ENCODE measurements around the gene INTS15.
A peak's percentile ranks its signal among the peaks of the same experiment; 100 is the strongest.
"Not testable (repeated sequence)": the region's sequence is repeated elsewhere in the genome, so short reads cannot be mapped to it uniquely, and the experiment has no call there.

INTS15 gene

DNA sequence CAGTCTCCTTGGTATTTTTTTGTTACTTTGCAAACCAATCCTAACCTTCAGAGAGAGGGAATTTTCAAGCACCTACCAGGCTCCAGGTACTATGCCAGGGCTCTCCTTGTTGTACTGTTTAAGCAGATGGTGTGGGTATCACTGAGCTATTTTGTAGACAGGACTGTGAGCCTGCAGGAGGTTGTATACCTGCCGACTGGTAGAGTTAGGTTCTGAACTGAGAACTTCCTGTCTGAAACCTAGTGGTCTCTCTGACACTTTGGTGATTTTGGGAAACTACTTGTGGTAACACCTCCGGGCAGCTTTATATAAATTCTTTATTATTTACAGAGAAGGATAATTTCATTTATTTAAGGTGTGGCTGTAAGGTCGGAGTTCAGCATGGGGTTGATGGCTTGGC, 30.1 kb downstream of the INTS15 start:
- DNase-seq = no peak

GRCh38 chr7:6621195-6622133, 31.6 kb downstream of the INTS15 start:
- DNase-seq = no peak

DNA sequence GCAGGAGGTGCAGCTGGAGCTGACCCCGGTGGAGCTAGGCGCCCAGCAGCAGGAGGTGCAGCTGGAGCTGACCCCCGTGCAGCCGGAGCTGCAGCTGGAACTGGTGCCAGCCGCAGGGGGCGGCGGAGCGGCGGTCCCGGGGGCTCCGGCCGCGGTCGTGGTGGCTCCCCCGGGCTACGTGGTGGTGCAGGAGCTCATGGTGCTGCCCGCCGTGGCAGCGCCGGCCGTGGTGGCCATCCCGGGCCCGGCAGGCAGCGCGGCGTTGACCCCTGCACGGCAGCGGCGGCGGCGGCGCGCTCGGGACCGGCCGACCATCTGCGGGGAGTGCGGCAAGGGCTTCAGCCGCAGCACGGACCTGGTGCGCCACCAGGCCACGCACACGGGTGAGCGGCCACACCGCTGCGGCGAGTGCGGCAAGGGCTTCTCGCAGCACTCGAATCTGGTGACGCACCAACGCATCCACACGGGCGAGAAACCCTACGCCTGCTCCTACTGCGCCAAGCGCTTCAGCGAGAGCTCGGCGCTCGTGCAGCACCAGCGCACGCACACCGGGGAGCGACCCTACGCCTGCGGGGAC, 32.4 kb downstream of the INTS15 start:
- DNase-seq = no peak

GRCh38 chr7:6623589-6624245, 33.9 kb downstream of the INTS15 start:
- no peak for DNase-seq

DNA sequence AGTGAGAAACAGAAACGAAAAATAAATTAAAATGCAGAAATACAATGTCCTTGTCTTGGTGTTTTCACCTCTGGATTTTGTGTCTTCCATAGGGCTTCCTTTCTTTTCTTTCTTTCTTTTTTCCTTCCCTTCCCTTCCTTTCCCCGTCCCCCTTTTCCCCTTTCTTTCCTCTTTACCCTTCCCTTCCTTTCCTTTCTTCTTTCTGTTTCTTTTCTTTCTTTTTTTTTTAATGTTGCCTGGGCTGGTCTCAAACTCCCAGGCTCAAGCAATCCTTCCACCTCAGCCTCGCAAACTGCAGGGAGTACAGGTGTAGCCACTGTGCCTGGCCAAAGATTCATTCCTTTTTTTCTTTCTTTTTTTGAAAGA, 34.4 kb downstream of the INTS15 start:
- no peak for DNase-seq

DNA sequence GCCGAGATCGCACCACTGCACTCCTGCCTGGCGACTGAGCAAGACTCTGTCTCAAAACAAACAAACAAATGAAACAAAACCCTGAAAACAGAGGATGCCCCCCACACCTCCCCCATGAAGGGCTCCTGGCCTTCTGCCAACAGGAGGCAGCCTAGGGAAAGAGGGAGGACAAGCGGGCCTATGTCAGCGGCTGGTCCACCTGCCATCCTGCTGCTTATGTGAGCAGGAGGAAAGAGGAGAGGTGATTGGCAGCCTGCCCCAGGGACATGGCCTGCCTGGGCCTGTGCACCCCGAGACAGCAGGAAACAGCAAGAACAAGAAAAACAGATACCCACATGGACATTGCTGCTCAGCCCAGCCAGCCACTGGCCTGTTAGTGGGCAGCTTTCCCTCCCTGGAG, 38.2 kb downstream of the INTS15 start:
- DNase-seq = no peak

- DNase-seq = no peak
These were observed 40.4 kb downstream of the INTS15 start for GRCh38 chr7:6630007-6630849.

DNA sequence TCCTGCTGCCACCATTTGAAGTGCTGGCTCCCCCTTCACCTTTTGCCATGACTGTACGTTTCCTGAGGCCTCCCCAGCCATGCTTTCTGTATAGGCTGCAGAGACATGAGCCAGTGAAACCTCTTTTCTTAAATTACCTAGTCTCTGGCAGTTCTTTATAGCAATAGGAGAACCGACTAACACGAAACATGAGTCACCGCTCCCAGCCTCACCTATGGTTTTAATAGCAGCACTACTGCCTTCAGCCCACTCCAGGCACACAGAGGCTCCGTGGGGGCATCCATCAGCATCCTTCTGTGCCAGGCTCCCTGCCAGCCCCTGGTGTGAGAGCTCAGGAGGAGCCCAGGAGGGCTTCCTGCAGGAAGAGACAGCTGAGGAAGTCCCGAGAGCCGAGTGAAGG, 41.8 kb downstream of the INTS15 start:
- DNase-seq = no peak

GRCh38 chr7:6634021-6634420, 44.2 kb downstream of the INTS15 start:
- DNase-seq = no peak

- DNase-seq = not testable (repeated sequence)
These were observed 45.1 kb downstream of the INTS15 start for GRCh38 chr7:6634971-6635370.

GRCh38 chr7:6636741-6637543, 47.1 kb downstream of the INTS15 start, which contains the start of gene ZNF316:
Gene ZNF316, plus strand, starts transcription at chr7:6637318. Its CDS starts 5,092 bp downstream, at chr7:6642410.
- peak; percentile 72 for DNase-seq

DNA sequence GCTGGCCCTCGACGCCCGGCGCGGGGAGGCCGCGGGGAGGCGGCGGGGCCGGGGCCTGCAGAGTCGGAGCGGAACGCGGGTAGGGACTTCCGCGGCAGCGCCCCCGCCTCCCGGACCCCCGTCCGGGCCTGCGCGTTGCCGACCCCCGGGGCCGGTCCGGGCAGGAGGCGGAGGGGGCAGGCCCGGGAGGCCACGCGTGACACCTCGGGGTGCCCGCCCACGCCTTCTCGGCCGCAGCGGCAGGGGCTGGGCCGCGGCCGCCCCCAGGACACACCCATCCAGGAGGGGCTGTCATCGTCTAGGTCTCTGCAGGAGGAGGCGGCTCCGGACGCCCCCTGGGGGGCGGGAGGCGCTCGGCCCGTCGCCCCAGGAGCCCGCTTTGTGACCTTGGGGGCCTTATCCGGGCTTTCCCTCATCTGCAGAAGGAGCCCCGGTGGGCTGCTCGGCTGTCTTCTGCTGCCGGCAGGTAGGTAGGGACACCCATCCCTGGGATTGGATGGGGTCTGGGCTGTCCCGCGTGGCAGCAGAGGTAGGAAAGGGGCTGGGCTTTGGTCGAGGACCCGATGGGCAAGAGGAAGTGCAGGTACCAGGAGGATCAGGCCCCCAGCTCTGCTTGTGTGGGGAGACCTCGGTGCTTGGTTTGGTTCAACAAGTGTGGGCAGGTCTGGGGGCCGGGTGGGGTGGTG, 47.9 kb downstream of the INTS15 start:
- DNase-seq = no peak

- no peak for DNase-seq
These were observed 49.2 kb downstream of the INTS15 start for GRCh38 chr7:6639032-6639431.

GRCh38 chr7:6639627-6640026, 49.8 kb downstream of the INTS15 start:
- no peak for DNase-seq

GRCh38 chr7:6640246-6640721, 50.5 kb downstream of the INTS15 start:
- DNase-seq = no peak

DNA sequence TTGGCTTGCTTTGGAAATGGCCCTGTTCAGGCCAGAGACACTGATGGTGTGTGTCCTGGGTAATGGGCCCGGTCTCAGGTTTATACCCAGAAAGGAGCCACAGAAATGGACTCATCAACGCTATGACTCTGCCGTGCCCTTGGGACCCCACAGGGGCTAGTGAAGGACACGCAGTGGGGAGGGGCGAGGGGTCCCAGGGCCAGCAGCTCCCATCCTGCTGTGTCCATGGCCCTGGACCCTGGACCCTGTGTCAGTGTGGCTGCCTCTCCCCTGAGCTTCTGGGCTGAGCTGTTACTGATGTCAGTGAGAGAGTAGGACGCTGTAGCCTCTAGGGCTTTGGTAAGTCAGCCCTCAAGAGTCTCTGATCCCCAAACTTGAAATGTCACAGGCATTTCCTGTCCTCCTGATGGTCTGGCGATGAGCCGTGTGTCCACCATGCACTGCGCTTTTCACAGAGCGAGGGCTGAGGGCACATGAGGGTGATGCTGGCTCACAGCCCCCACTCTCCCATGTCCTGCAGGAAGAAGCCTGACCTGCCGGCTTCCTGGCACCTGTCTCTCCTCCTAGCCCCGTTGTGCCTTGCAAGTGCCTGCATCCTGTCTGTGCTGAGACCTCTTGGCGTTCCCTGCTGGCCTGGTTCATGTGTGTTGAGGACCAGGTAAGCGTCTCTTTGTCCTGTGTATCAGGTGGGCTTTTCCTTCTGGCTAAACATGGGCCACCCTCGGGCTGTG, 51.6 kb downstream of the INTS15 start:
- DNase-seq = no peak

- no peak for DNase-seq
These were observed 52.5 kb downstream of the INTS15 start for GRCh38 chr7:6642239-6642839.

DNA sequence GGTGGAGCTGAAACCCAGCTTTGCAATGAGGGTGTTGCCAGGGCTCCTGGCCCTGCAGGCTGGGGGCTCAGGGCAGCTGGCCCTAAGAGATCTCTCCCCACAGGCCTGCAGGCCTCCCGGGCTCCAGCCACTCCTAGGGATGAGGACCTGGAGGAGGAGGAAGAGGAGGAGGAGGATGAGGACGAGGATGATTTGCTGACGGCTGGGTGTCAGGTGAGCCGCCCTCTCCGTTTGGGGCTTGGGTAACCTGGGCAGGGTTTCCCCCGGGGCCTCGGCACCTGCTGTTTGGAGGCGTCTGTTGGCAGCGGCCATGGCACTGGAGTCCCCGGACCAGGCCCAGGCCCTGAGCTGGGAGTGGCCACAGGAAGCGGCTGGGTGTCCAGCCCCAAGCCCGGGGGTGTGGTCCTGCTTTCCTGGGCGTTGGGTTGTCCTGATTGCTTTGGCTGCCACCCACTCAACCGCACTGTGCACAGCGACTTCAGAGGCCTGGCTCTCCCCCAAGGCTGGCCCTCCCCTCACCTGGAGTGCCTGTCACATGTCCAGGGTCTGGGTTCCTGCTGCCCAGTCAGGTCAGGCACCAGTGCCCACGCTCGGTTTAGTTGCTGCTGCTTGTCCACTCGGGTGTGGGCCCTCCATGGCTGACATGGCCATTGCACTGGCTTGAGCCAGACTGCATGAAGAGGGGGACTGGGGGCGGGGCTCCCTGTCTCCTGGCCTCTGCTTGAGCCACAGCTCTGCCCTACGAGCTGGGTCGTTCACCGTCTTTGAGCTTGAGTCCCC, 53.2 kb downstream of the INTS15 start:
- no peak for DNase-seq
